Activated naive CD8-positive, alpha-beta T cell (primary cell): ENCODE measurements around the gene AGRP.
A peak's percentile ranks its signal among the peaks of the same experiment; 100 is the strongest.
"Not testable (repeated sequence)": the region's sequence is repeated elsewhere in the genome, so short reads cannot be mapped to it uniquely, and the experiment has no call there.

ENCODE experiments used
- H3K27ac Mint-ChIP-seq: one replicate; pipeline ENCODE4 v1.8.0; 2021; ENCODE audit warnings: mixed read lengths
- H3K27me3 Mint-ChIP-seq: one replicate; pipeline ENCODE4 v1.8.0; 2021; ENCODE audit warnings: mixed read lengths
- H3K36me3 Mint-ChIP-seq: one replicate; pipeline ENCODE4 v1.8.0; 2021; ENCODE audit warnings: mixed read lengths
- H3K4me1 Mint-ChIP-seq: one replicate; pipeline ENCODE4 v1.8.0; 2021; ENCODE audit warnings: low read depth, mixed read lengths
- H3K4me3 Mint-ChIP-seq: one replicate; pipeline ENCODE4 v1.8.0; 2021; ENCODE audit warnings: mild to moderate bottlenecking, mixed read lengths
- H3K9me3 Mint-ChIP-seq: one replicate; pipeline ENCODE4 v1.8.0; 2021; ENCODE audit warnings: low read depth, mixed read lengths

Gene AGRP

DNA sequence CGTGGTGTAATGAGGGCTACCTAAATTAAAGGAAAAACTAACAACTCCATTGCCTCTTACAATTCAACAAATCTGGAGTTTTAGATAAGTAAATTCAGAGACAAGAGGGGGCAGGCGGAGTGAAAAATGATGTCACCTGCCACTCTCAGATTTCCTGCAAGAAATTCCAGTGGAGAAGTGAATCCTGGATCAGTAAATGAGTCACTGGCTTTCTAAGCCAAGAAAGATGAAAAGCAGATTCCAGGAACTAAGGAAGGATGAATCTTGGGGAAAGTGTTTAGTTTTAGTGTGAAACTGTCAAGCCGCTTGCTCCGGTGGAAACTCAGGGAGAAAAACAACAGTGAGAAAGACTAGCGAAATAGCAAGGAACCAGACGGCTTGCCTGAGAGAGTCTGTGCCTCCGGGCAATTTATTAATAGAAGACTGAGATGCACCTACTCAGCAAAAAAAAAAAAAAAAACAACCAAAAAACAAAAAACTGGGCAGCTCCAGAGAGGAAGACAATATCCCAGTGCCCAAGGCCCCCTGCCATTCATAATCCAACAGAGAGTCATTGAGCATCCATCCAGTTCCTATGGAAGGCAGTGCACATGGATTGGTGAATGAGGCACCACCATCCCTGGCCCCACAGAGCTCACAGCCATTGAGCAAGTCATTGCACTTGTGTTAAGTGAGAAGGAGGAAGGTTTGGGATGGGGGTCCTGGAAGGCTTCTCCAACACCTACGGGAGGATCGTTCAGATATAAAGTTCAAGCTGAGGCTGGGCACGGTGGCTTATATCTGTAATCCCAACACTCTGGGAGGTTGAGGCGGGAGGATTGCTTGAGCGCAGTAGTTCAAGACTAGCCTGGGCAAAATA is 33.2 kb upstream of the AGRP start:
- no peak overlapping the region for H3K4me3 Mint-ChIP-seq
- no peaks in the 10 kb centered on the region for H3K27me3 Mint-ChIP-seq
- peaks cover 34% of the 10 kb centered on the region for H3K4me1 Mint-ChIP-seq
- peak overlapping the region; percentile 30 for H3K27ac Mint-ChIP-seq
- H3K9me3 Mint-ChIP-seq = no peaks in the 10 kb centered on the region
- H3K36me3 Mint-ChIP-seq = no peaks in the 10 kb centered on the region

- Mint-ChIP-seq H3K9me3 (no peaks in the 10 kb centered on the region), H3K4me1 (peaks cover 30% of the 10 kb centered on the region), H3K27me3 (no peaks in the 10 kb centered on the region), H3K27ac (no peak overlapping the region), H3K4me3 (no peak overlapping the region), H3K36me3 (no peaks in the 10 kb centered on the region)
Measured at GRCh38 chr16:67514382-67514828, 31.1 kb upstream of the AGRP start.

GRCh38 chr16:67513892-67514291 is 30.5 kb upstream of the AGRP start:
- H3K36me3 Mint-ChIP-seq, H3K27me3 Mint-ChIP-seq, H3K9me3 Mint-ChIP-seq, H3K4me3 Mint-ChIP-seq, H3K27ac Mint-ChIP-seq: not testable (repeated sequence)
- H3K4me1 Mint-ChIP-seq = peaks cover 29% of the 10 kb centered on the region

DNA sequence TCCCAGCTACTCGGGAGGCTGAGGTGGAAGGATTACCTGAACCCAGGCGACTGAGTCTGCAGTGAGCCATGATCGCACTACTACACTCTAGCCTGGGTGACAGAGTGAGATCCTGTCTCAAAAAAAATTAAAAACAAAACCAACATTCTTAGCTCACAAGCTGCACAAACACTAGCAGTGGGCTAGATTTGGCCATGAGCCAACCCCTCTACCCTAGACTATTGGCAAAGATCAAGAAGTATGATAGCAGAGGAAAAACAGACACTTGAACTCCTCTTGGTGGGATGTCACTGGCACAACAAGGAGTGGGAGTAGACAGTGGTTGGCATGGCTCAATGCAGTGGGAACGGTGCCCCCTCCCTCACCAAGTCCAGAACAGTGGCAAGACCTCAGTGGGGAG is 25.7 kb upstream of the AGRP start:
- Mint-ChIP-seq H3K27me3 (no peaks in the 10 kb centered on the region), H3K36me3 (no peaks in the 10 kb centered on the region), H3K4me3 (peak overlapping the region; percentile 8), H3K9me3 (no peaks in the 10 kb centered on the region), H3K27ac (peak overlapping the region; percentile 50), H3K4me1 (peaks cover 50% of the 10 kb centered on the region)

GRCh38 chr16:67506468-67506867 is 23.1 kb upstream of the AGRP start:
- H3K36me3 Mint-ChIP-seq = no peaks in the 10 kb centered on the region
- H3K27me3 Mint-ChIP-seq = no peaks in the 10 kb centered on the region
- H3K4me1 Mint-ChIP-seq = peaks cover 55% of the 10 kb centered on the region
- no peaks in the 10 kb centered on the region for H3K9me3 Mint-ChIP-seq
- no peak overlapping the region for H3K4me3 Mint-ChIP-seq
- H3K27ac Mint-ChIP-seq = peak overlapping the region; percentile 82

GRCh38 chr16:67504031-67505021 is 21.0 kb upstream of the AGRP start:
- no peaks in the 10 kb centered on the region for H3K36me3 Mint-ChIP-seq
- no peaks in the 10 kb centered on the region for H3K27me3 Mint-ChIP-seq
- H3K27ac Mint-ChIP-seq = peak overlapping the region; percentile 76
- no peak overlapping the region for H3K4me3 Mint-ChIP-seq
- no peaks in the 10 kb centered on the region for H3K9me3 Mint-ChIP-seq
- peaks cover 50% of the 10 kb centered on the region for H3K4me1 Mint-ChIP-seq

DNA sequence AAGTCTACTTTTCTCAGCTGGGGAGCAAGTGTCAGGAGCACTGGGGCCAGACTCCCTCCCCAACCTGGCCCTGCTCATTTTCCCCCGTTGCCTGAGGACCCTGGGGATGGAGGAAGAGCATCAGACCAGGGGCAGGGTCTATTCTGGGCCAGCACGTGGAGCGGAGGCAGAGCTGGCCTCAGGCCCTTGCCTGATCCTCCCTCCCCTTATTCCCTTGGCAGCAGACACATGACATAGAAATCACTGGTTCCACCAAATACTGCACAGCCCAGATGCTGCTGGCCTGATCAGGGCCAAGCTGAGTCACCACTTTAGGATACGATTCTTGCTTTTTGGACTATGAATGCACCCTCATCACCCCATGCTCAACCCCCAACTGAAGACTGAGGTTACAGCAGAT is 15.8 kb upstream of the AGRP start:
- Mint-ChIP-seq H3K4me1 (peaks cover 12% of the 10 kb centered on the region), H3K27ac (peak overlapping the region; percentile 34), H3K9me3 (no peaks in the 10 kb centered on the region), H3K36me3 (peaks cover 2% of the 10 kb centered on the region), H3K27me3 (no peaks in the 10 kb centered on the region), H3K4me3 (no peak overlapping the region)

- H3K9me3 Mint-ChIP-seq = no peaks in the 10 kb centered on the region
- H3K4me1 Mint-ChIP-seq = peaks cover 12% of the 10 kb centered on the region
- H3K27me3 Mint-ChIP-seq = no peaks in the 10 kb centered on the region
- no peak overlapping the region for H3K27ac Mint-ChIP-seq
- H3K36me3 Mint-ChIP-seq = no peaks in the 10 kb centered on the region
- H3K4me3 Mint-ChIP-seq = no peak overlapping the region
Measured at GRCh38 chr16:67490335-67491096, 7.2 kb upstream of the AGRP start.

GRCh38 chr16:67489401-67490083 is 6.2 kb upstream of the AGRP start:
- no peak overlapping the region for H3K4me3 Mint-ChIP-seq
- peak overlapping the region; percentile 50 for H3K27ac Mint-ChIP-seq

GRCh38 chr16:67487561-67487960 is 4.2 kb upstream of the AGRP start:
- not testable (repeated sequence) for H3K9me3 Mint-ChIP-seq, H3K4me3 Mint-ChIP-seq, H3K27me3 Mint-ChIP-seq, H3K27ac Mint-ChIP-seq, H3K36me3 Mint-ChIP-seq
- H3K4me1 Mint-ChIP-seq = peaks cover 12% of the 10 kb centered on the region

More at GRCh38 chr16:67489401-67490083, 6.2 kb upstream of the AGRP start:
- peaks cover 10% of the 10 kb centered on the region for H3K4me1 Mint-ChIP-seq
- H3K27me3 Mint-ChIP-seq = no peaks in the 10 kb centered on the region
- no peaks in the 10 kb centered on the region for H3K36me3 Mint-ChIP-seq
- H3K9me3 Mint-ChIP-seq = no peaks in the 10 kb centered on the region

GRCh38 chr16:67486805-67487204 is 3.5 kb upstream of the AGRP start:
- Mint-ChIP-seq H3K27ac (no peak overlapping the region), H3K4me3 (no peak overlapping the region), H3K36me3 (no peaks in the 10 kb centered on the region), H3K4me1 (peaks cover 17% of the 10 kb centered on the region), H3K27me3 (no peaks in the 10 kb centered on the region), H3K9me3 (no peaks in the 10 kb centered on the region)

- H3K36me3 Mint-ChIP-seq = no peaks in the 10 kb centered on the region
- H3K4me3 Mint-ChIP-seq = peak overlapping the region; percentile 27
- H3K4me1 Mint-ChIP-seq = peaks cover 26% of the 10 kb centered on the region
- peak overlapping the region; percentile 46 for H3K27ac Mint-ChIP-seq
- H3K9me3 Mint-ChIP-seq = no peaks in the 10 kb centered on the region
- H3K27me3 Mint-ChIP-seq = no peaks in the 10 kb centered on the region
Measured at GRCh38 chr16:67483731-67484525, 581 bp upstream of the AGRP start.

GRCh38 chr16:67482233-67482924 is 968 bp downstream of the AGRP start:
- H3K4me3 Mint-ChIP-seq = peak overlapping the region; percentile 99
- peaks cover 32% of the 10 kb centered on the region for H3K4me1 Mint-ChIP-seq
- no peaks in the 10 kb centered on the region for H3K36me3 Mint-ChIP-seq
- H3K27me3 Mint-ChIP-seq = no peaks in the 10 kb centered on the region
- peak overlapping the region; percentile 98 for H3K27ac Mint-ChIP-seq
- H3K9me3 Mint-ChIP-seq = no peaks in the 10 kb centered on the region
